ENCODE measurements around the gene TNFAIP8L1. TPM values are rescaled to one million over a fixed set of nuclear protein-coding genes. Genes with fewer than 3 reads are reported as not detected.
"Not testable (repeated sequence)": the region's sequence is repeated elsewhere in the genome, so short reads cannot be mapped to it uniquely, and the experiment has no call there.

The TNFAIP8L1 gene
- polyA plus RNA-seq, 1 donor (not counting 4 experiments of a cell fraction or from before 2014, with no cell fraction given): 4.7 TPM

DNA sequence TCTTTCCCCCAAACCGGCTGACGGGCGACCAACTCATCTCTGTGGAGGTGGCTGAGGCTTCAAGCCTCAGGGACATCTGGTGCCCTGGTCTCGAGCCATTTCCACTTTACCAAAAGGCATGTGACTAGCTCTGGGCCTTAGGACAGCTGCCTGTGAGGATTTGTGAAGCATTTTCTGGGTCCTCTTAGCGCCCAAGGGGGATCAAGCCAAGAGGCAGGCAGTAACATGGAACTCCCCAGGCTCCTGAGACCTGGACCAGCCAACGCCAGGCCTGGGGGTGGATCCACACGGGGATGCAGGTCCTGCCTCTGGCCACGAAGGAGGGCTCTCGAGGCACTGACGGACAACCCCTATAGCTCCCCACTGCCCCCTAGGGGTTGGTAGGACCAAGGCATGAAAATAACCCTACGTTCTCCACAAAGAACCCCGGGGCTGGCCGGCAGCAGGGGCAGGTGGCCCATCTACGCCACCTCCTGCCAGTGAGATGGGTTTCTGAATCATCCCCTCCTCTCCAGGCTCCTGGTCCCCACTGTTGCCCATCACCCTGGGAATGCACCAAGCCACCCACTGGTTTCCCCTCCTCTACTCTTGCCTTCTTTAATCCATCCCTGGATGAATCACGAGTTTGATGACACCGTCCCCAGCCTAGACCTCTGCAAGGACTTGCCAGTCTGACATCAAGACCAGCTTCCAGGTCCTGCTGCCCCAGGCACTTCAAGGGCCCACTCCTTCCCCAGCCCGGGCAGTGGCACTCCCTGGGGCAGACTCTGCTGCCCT lies 37.8 kb downstream of the TNFAIP8L1 start:
- TF ChIP-seq, protein P1, sequence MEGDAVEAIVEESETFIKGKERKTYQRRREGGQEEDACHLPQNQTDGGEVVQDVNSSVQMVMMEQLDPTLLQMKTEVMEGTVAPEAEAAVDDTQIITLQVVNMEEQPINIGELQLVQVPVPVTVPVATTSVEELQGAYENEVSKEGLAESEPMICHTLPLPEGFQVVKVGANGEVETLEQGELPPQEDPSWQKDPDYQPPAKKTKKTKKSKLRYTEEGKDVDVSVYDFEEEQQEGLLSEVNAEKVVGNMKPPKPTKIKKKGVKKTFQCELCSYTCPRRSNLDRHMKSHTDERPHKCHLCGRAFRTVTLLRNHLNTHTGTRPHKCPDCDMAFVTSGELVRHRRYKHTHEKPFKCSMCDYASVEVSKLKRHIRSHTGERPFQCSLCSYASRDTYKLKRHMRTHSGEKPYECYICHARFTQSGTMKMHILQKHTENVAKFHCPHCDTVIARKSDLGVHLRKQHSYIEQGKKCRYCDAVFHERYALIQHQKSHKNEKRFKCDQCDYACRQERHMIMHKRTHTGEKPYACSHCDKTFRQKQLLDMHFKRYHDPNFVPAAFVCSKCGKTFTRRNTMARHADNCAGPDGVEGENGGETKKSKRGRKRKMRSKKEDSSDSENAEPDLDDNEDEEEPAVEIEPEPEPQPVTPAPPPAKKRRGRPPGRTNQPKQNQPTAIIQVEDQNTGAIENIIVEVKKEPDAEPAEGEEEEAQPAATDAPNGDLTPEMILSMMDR (optimal IDR thresholded peaks at IDR 0.05 in 1 of 3, IDR thresholded peaks at IDR 0.05 in 1 of 3, conservative IDR thresholded peaks at IDR 0.05 in 1 of 3; ENCODE audit: extremely low read depth in 1 of 3, insufficient read depth in 2 of 3, low read length in 3 of 3): peak; percentile 52 to 73 (median 61)
- TF ChIP-seq EZH2 (IDR thresholded peaks at IDR 0.05; ENCODE audit: low read length): no peak
- H3K4me1 ChIP-seq (ENCODE audit: control insufficient read depth, extremely low read depth, insufficient read depth, low read length): no peaks in the 10 kb centered on the region
- FAIRE-seq (no peak), DNase-seq (ENCODE audit: low read depth, low spot score) (no peak)
- H4K20me1 ChIP-seq (ENCODE audit: control insufficient read depth, extremely low read depth, insufficient read depth, low read length): no peaks in the 10 kb centered on the region
- H3K9ac ChIP-seq (ENCODE audit: control insufficient read depth, extremely low read depth, insufficient read depth, low read length): no peak overlapping the region
- H3K4me3 ChIP-seq (ENCODE audit: control insufficient read depth in 2 of 3, extremely low read depth in 1 of 3, insufficient read depth in 2 of 3, low read depth in 1 of 3, low read length in 3 of 3): no peak overlapping the region
- no peak overlapping the region for H3K27ac ChIP-seq (ENCODE audit: control insufficient read depth, insufficient read depth, low read length)
- H3K9me3 ChIP-seq (ENCODE audit: control insufficient read depth, low read depth, low read length): no peaks in the 10 kb centered on the region
- no peaks in the 10 kb centered on the region for H3K79me2 ChIP-seq (ENCODE audit: control insufficient read depth, insufficient read depth, low read length)
- dilution Hi-C loops (cut with MboI; ENCODE audit: extremely low pct_ligation_motif_present, low sequenced_read_pairs): no loop called here
- no peaks in the 10 kb centered on the region for H3K9me1 ChIP-seq (ENCODE audit: control insufficient read depth, extremely low read depth, insufficient read depth, low read length)
- peaks cover 29 to 31% of the 10 kb centered on the region in 2 experiments for H3K36me3 ChIP-seq (ENCODE audit: control insufficient read depth in 2 of 2, extremely low read depth in 1 of 2, insufficient read depth in 2 of 2, low read length in 2 of 2)
- no peaks in the 10 kb centered on the region for H3K27me3 ChIP-seq (ENCODE audit: control insufficient read depth, extremely low read depth, insufficient read depth, low read length)
- no peak overlapping the region for H3K4me2 ChIP-seq (ENCODE audit: control insufficient read depth, extremely low read depth, insufficient read depth, low read depth, low read length)
- no peak overlapping the region for H2AFZ ChIP-seq (ENCODE audit: control insufficient read depth, low read length)

DNA sequence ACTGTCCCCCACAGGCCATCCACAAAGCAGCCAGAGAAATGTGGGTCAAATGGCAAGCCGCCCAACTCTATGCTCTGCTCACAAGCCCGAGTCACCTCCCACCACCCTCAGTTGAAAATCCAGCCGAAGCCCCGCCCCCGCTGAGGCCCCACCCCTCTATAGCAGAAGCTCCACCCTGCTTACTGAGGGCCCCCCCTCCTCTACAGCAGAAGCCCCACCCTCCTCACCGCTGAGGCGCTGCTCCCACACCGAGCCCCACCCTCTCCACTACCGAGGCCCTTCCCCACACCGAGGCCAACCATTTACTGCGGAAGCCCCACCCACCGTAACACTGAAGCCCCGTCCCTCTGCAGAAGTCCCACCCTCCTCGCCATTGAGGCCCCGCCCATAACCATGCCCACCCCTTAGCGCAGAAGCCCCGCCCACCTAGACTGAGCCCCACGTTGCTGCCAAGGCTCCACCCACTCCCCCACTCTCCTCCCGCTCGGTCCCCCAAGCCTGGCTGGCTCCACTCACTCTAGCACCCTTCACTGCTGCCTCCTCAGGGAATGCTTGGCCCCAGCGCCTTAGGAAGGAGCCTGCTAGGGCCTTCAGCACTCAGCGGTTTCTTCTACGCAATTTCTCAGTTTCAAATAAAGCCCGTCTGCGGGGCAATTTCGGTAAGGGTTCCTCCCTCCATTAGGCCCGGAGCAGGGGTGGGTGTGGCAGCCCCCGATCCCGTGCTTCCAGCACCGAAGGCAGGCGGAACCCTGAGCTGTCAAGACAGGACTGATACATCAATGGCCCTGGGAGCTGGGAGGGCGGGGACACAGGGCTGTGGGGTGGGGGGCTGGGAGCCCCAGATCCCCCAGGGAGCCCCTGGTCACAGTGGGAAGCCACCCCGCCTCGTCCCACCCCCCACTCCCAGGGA lies 39.8 kb downstream of the TNFAIP8L1 start:
- H3K36me3 ChIP-seq (ENCODE audit: control insufficient read depth in 2 of 2, extremely low read depth in 1 of 2, insufficient read depth in 2 of 2, low read length in 2 of 2): peaks cover 41 to 45% of the 10 kb centered on the region in 2 experiments

DNA sequence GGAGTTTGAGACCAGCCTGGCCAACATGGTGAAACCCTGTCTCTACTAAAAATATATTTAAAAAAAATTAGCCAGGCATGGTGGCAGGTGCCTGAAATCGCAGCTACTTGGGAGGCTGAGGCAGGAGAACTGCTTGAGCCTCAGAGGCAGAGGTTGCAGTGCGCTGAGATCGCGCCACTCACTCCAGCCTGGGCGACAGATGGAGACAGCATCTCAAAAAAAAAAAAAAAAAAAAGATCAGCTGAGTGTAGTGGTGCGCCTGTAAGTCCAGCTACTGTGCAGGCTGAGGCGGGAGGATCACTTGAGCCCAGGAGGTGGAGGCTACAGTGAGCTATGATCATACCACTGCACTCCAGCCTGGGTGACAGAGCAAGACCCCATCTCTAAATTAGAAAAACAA lies 40.7 kb downstream of the TNFAIP8L1 start:
- H3K9ac ChIP-seq (ENCODE audit: control insufficient read depth, extremely low read depth, insufficient read depth, low read length); H3K27me3 ChIP-seq (ENCODE audit: control insufficient read depth, extremely low read depth, insufficient read depth, low read length); H3K79me2 ChIP-seq (ENCODE audit: control insufficient read depth, insufficient read depth, low read length); H3K4me1 ChIP-seq (ENCODE audit: control insufficient read depth, extremely low read depth, insufficient read depth, low read length); DNase-seq (ENCODE audit: low read depth, low spot score); H3K4me3 ChIP-seq (ENCODE audit: control insufficient read depth in 2 of 3, extremely low read depth in 1 of 3, insufficient read depth in 2 of 3, low read depth in 1 of 3, low read length in 3 of 3); H3K27ac ChIP-seq (ENCODE audit: control insufficient read depth, insufficient read depth, low read length); H2AFZ ChIP-seq (ENCODE audit: control insufficient read depth, low read length); H4K20me1 ChIP-seq (ENCODE audit: control insufficient read depth, extremely low read depth, insufficient read depth, low read length); H3K4me2 ChIP-seq (ENCODE audit: control insufficient read depth, extremely low read depth, insufficient read depth, low read depth, low read length); dilution Hi-C loops (cut with MboI; ENCODE audit: extremely low pct_ligation_motif_present, low sequenced_read_pairs); H3K9me3 ChIP-seq (ENCODE audit: control insufficient read depth, low read depth, low read length); FAIRE-seq; H3K9me1 ChIP-seq (ENCODE audit: control insufficient read depth, extremely low read depth, insufficient read depth, low read length): not testable (repeated sequence)
- peaks cover 44 to 52% of the 10 kb centered on the region in 2 experiments for H3K36me3 ChIP-seq (ENCODE audit: control insufficient read depth in 2 of 2, extremely low read depth in 1 of 2, insufficient read depth in 2 of 2, low read length in 2 of 2)

More for the DNA sequence above, 39.8 kb downstream of the TNFAIP8L1 start:
- no peak for FAIRE-seq
- dilution Hi-C loops (cut with MboI; ENCODE audit: extremely low pct_ligation_motif_present, low sequenced_read_pairs): no loop called here
- no peak overlapping the region for H3K4me3 ChIP-seq (ENCODE audit: control insufficient read depth in 2 of 3, extremely low read depth in 1 of 3, insufficient read depth in 2 of 3, low read depth in 1 of 3, low read length in 3 of 3)
- no peaks in the 10 kb centered on the region for H3K9me1 ChIP-seq (ENCODE audit: control insufficient read depth, extremely low read depth, insufficient read depth, low read length)
- DNase-seq (ENCODE audit: low read depth, low spot score): no peak
- no peak overlapping the region for H3K9ac ChIP-seq (ENCODE audit: control insufficient read depth, extremely low read depth, insufficient read depth, low read length)
- no peaks in the 10 kb centered on the region for H4K20me1 ChIP-seq (ENCODE audit: control insufficient read depth, extremely low read depth, insufficient read depth, low read length)
- H2AFZ ChIP-seq (ENCODE audit: control insufficient read depth, low read length): no peak overlapping the region
- H3K27ac ChIP-seq (ENCODE audit: control insufficient read depth, insufficient read depth, low read length): no peak overlapping the region
- no peaks in the 10 kb centered on the region for H3K27me3 ChIP-seq (ENCODE audit: control insufficient read depth, extremely low read depth, insufficient read depth, low read length)
- H3K79me2 ChIP-seq (ENCODE audit: control insufficient read depth, insufficient read depth, low read length): no peaks in the 10 kb centered on the region
- TF ChIP-seq, protein P1 (optimal IDR thresholded peaks at IDR 0.05 in 1 of 3, IDR thresholded peaks at IDR 0.05 in 1 of 3, conservative IDR thresholded peaks at IDR 0.05 in 1 of 3; ENCODE audit: extremely low read depth in 1 of 3, insufficient read depth in 2 of 3, low read length in 3 of 3): no peak
- TF ChIP-seq EZH2 (IDR thresholded peaks at IDR 0.05; ENCODE audit: low read length): no peak
- H3K4me1 ChIP-seq (ENCODE audit: control insufficient read depth, extremely low read depth, insufficient read depth, low read length): no peaks in the 10 kb centered on the region
- H3K4me2 ChIP-seq (ENCODE audit: control insufficient read depth, extremely low read depth, insufficient read depth, low read depth, low read length): no peak overlapping the region
- H3K9me3 ChIP-seq (ENCODE audit: control insufficient read depth, low read depth, low read length): no peaks in the 10 kb centered on the region

Measured in keratinocyte (primary cell).